ENCODE results near the gene NECAB2. TPM values are rescaled to one million over a fixed set of nuclear protein-coding genes. Genes with fewer than 3 reads are reported as not detected.

The NECAB2 gene
- total and polyA plus RNA-seq, 2 donors (not counting 1 experiment from before 2014, with no cell fraction given) = 0.03 to 0.17 TPM

GRCh38 chr16:84009282-84009681 lies 41.2 kb downstream of the NECAB2 start:
- H4K20me1 ChIP-seq (ENCODE audit: control insufficient read depth, extremely low read depth, insufficient read depth, low read length) = no peaks in the 10 kb centered on the region
- no peak overlapping the region for H3K27ac ChIP-seq (ENCODE audit: insufficient read depth, low read length)
- H3K4me2 ChIP-seq (ENCODE audit: extremely low read depth, insufficient read depth, low read length) = no peak overlapping the region
- no peak overlapping the region for H2AFZ ChIP-seq (ENCODE audit: low read length)
- TF ChIP-seq CTCF (conservative IDR thresholded peaks at IDR 0.05 in 1 of 2, IDR thresholded peaks at IDR 0.05 in 1 of 2; ENCODE audit: low read depth in 1 of 2, low read length in 2 of 2) (no peak), EZH2 (IDR thresholded peaks at IDR 0.05; ENCODE audit: low read length, missing control alignments) (no peak)
- DNase-seq (ENCODE audit: low read depth in 2 of 2) = no peak
- H3K9me3 ChIP-seq (ENCODE audit: control insufficient read depth, insufficient read depth, low read depth, low read length) = no peaks in the 10 kb centered on the region
- peaks cover 16% of the 10 kb centered on the region for H3K27me3 ChIP-seq (ENCODE audit: control insufficient read depth, insufficient read depth, low read length)
- H3K4me1 ChIP-seq (ENCODE audit: control insufficient read depth, extremely low read depth, insufficient read depth, low read length) = no peaks in the 10 kb centered on the region
- H3K9ac ChIP-seq (ENCODE audit: insufficient read depth, low read length) = no peak overlapping the region
- no peak overlapping the region for H3K4me3 ChIP-seq (replicated peaks in 1 of 4; ENCODE audit: control extremely low read depth in 1 of 4, insufficient read depth in 1 of 4, low read depth in 3 of 4, low read length in 4 of 4)
- H3K79me2 ChIP-seq (ENCODE audit: control insufficient read depth, insufficient read depth, low read length) = no peaks in the 10 kb centered on the region
- H3K36me3 ChIP-seq (ENCODE audit: control insufficient read depth, insufficient read depth, low read length) = no peaks in the 10 kb centered on the region

GRCh38 chr16:84013787-84014569 lies 45.9 kb downstream of the NECAB2 start:
- peak; percentile 18 to 33 for DNase-seq (ENCODE audit: low read depth in 2 of 2)
- no peak overlapping the region for H2AFZ ChIP-seq (ENCODE audit: low read length)
- no peaks in the 10 kb centered on the region for H3K79me2 ChIP-seq (ENCODE audit: control insufficient read depth, insufficient read depth, low read length)
- TF ChIP-seq CTCF (conservative IDR thresholded peaks at IDR 0.05 in 1 of 2, IDR thresholded peaks at IDR 0.05 in 1 of 2; ENCODE audit: low read depth in 1 of 2, low read length in 2 of 2) (no peak), EZH2 (IDR thresholded peaks at IDR 0.05; ENCODE audit: low read length, missing control alignments) (no peak)
- no peak overlapping the region for H3K9ac ChIP-seq (ENCODE audit: insufficient read depth, low read length)
- no peak overlapping the region for H3K4me2 ChIP-seq (ENCODE audit: extremely low read depth, insufficient read depth, low read length)
- no peaks in the 10 kb centered on the region for H3K36me3 ChIP-seq (ENCODE audit: control insufficient read depth, insufficient read depth, low read length)
- H3K4me1 ChIP-seq (ENCODE audit: control insufficient read depth, extremely low read depth, insufficient read depth, low read length) = no peaks in the 10 kb centered on the region
- H3K4me3 ChIP-seq (replicated peaks in 1 of 4; ENCODE audit: control extremely low read depth in 1 of 4, insufficient read depth in 1 of 4, low read depth in 3 of 4, low read length in 4 of 4) = no peak overlapping the region
- H4K20me1 ChIP-seq (ENCODE audit: control insufficient read depth, extremely low read depth, insufficient read depth, low read length) = no peaks in the 10 kb centered on the region
- H3K27ac ChIP-seq (ENCODE audit: insufficient read depth, low read length) = no peak overlapping the region
- no peaks in the 10 kb centered on the region for H3K27me3 ChIP-seq (ENCODE audit: control insufficient read depth, insufficient read depth, low read length)
- H3K9me3 ChIP-seq (ENCODE audit: control insufficient read depth, insufficient read depth, low read depth, low read length) = no peaks in the 10 kb centered on the region

GRCh38 chr16:84014570-84015327 lies 46.7 kb downstream of the NECAB2 start:
- Histone ChIP-seq H3K9ac (ENCODE audit: insufficient read depth, low read length) (no peak overlapping the region), H3K9me3 (ENCODE audit: control insufficient read depth, insufficient read depth, low read depth, low read length) (no peaks in the 10 kb centered on the region), H3K4me3 (replicated peaks in 1 of 4; ENCODE audit: control extremely low read depth in 1 of 4, insufficient read depth in 1 of 4, low read depth in 3 of 4, low read length in 4 of 4) (no peak overlapping the region), H3K27ac (ENCODE audit: insufficient read depth, low read length) (no peak overlapping the region), H3K79me2 (ENCODE audit: control insufficient read depth, insufficient read depth, low read length) (no peaks in the 10 kb centered on the region), H3K4me1 (ENCODE audit: control insufficient read depth, extremely low read depth, insufficient read depth, low read length) (no peaks in the 10 kb centered on the region), H3K27me3 (ENCODE audit: control insufficient read depth, insufficient read depth, low read length) (no peaks in the 10 kb centered on the region), H3K36me3 (ENCODE audit: control insufficient read depth, insufficient read depth, low read length) (no peaks in the 10 kb centered on the region), H2AFZ (ENCODE audit: low read length) (no peak overlapping the region), H4K20me1 (ENCODE audit: control insufficient read depth, extremely low read depth, insufficient read depth, low read length) (no peaks in the 10 kb centered on the region), H3K4me2 (ENCODE audit: extremely low read depth, insufficient read depth, low read length) (no peak overlapping the region)
- no peak for DNase-seq (ENCODE audit: low read depth in 2 of 2)
- no peak for TF ChIP-seq CTCF (conservative IDR thresholded peaks at IDR 0.05 in 1 of 2, IDR thresholded peaks at IDR 0.05 in 1 of 2; ENCODE audit: low read depth in 1 of 2, low read length in 2 of 2)

Measured in fibroblast of lung (primary cell).